ENCODE measurements around the gene CCL14.

- no peak for TF ChIP-seq CTCF (IDR thresholded peaks at IDR 0.05)
- no peak for TF ChIP-seq POLR2A (IDR thresholded peaks at IDR 0.05)
These were observed 37.1 kb downstream of the CCL14 start for GRCh38 chr17:35949401-35949800.
